Vagina (tissue), 2 donors: ENCODE results near the gene KRT5.

Source experiments
- CTCF ChIP-seq, 3 experiments: fragments of 450-650 bp in 2 of 3; fragments of 200-600 bp in 1 of 3; sonication (generic) in 1 of 3; IDR thresholded peaks; one replicate each; pipeline ENCODE4 v1.5.1; 2017 to 2019; ENCODE audit warnings: antibody characterized with exemption in 3 of 3, mild to moderate bottlenecking in 2 of 3, moderate library complexity in 2 of 3
- POLR2A ChIP-seq, 2 donors: fragments of 450-650 bp; IDR thresholded peaks; one replicate each; pipeline ENCODE4 v1.6.1; 2017; ENCODE audit warnings: antibody characterized with exemption in 2 of 2, mild to moderate bottlenecking in 2 of 2, moderate library complexity in 2 of 2
- POLR2AphosphoS5 ChIP-seq, 2 donors: sonication (generic); formaldehyde crosslinking; IDR thresholded peaks; one replicate each; pipeline ENCODE4 v1.9.0; 2017; ENCODE audit warnings: antibody characterized with exemption in 2 of 2, mild to moderate bottlenecking in 2 of 2, low read depth in 1 of 2; ENCODE audit not compliant: insufficient read depth in 1 of 2

- TF ChIP-seq CTCF (IDR thresholded peaks at IDR 0.05) (no peak), POLR2A (IDR thresholded peaks at IDR 0.05) (no peak), POLR2AphosphoS5 (IDR thresholded peaks at IDR 0.05; ENCODE audit: insufficient read depth in 1 of 2, low read depth in 1 of 2) (no peak)
Observed at GRCh38 chr12:52486166-52487105, 33.8 kb downstream of the KRT5 start.
